GM18508 (cell line): Measurements from ENCODE around the gene DHX8.
"Not testable (repeated sequence)": the region's sequence is repeated elsewhere in the genome, so short reads cannot be mapped to it uniquely, and the experiment has no call there.

Source experiments
- ATAC-seq: cut with Tn5 transposase; IDR thresholded peaks from one replicate; pipeline ENCODE4 v1.9.1; 2021; ENCODE audit warnings: moderate number of reproducible peaks; ENCODE audit not compliant: insufficient read depth, unreplicated experiment

The DHX8 gene

GRCh38 chr17:43459878-43460277 lies 23.9 kb upstream of the DHX8 start:
- ATAC-seq: not testable (repeated sequence)

- no peak for ATAC-seq
Measured at GRCh38 chr17:43461185-43461584, 22.6 kb upstream of the DHX8 start.

DNA sequence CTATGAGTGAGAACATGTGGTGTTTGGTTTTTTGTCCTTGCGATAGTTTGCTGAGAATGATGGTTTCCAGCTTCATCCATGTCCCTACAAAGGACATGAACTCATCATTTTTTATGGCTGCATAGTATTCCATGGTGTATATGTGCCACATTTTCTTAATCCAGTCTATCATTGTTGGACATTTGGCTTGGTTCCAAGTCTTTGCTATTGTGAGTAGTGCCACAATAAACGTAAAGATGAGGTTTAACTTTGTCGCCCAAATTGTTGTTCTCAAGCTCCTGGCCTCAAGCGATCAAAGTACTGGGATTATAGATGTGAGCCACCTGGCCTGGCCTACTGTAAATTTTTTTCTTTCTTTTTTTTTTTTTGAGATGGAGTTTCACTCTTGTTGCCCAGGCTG lies 21.2 kb upstream of the DHX8 start:
- ATAC-seq: not testable (repeated sequence)

DNA sequence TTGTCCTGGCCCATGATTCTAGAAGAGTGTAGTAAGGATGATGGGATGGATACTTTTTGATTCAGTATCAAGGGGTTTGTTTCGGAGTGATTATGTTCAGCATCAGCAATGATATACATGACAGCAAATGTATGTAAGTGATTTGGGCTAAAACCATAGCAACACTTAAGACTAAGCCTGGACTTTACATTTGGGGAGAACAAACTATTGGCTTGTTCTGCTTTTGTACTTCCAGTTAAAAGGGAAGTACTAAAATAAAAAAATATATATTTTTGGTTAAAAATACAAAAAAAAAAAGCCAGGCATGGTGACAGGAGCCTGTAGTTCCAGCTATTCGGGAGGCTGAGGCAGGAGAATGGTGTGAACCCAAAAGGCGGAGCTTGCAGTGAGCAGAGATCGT lies 20.5 kb upstream of the DHX8 start:
- no peak for ATAC-seq

DNA sequence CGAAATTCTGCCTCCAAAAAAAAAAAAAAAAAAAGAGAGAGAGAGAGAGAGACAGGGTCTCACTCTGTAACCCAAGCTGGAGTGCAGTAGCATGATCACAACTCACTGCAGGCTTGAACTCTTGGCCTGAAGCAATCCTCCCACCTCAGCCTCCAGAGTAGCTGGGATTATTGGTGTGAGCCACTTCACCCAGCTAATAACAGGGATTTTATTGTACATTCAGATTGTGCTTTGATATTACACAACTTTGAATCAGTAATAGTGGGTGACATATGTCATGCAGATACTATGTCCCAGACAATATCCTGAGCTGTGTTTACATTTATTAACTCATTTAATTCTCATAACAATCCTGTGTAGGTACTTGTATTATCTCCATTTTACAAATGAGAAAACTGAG lies 19.7 kb upstream of the DHX8 start:
- ATAC-seq: no peak

- no peak for ATAC-seq
Measured at GRCh38 chr17:43465049-43465448, 18.7 kb upstream of the DHX8 start.

- ATAC-seq: no peak
Measured at GRCh38 chr17:43467981-43468581, 15.7 kb upstream of the DHX8 start.

DNA sequence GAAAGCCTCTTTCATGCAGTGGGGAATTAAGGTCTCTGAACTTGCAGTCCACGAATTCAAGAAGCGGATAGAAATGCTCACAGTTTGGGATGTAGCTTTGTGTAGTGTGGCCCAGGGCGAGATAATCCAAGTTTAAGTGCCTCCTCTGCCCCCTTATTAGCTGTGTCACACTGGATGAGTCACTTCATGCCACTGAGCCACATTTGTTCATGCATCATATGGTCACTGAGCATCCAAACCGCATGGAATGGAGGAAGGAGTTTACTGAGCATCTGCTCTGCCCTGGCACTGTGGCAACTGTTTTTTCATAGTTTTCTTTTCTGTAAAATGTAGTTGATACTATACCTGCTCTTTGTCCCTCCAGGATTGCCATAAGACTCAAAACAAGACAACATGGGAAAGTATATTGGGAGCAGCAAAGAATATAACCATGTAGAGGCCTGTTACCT lies 15.1 kb upstream of the DHX8 start:
- no peak for ATAC-seq

GRCh38 chr17:43469145-43469544 lies 14.6 kb upstream of the DHX8 start:
- ATAC-seq: no peak

GRCh38 chr17:43471585-43472160 lies 12.1 kb upstream of the DHX8 start:
- no peak for ATAC-seq

DNA sequence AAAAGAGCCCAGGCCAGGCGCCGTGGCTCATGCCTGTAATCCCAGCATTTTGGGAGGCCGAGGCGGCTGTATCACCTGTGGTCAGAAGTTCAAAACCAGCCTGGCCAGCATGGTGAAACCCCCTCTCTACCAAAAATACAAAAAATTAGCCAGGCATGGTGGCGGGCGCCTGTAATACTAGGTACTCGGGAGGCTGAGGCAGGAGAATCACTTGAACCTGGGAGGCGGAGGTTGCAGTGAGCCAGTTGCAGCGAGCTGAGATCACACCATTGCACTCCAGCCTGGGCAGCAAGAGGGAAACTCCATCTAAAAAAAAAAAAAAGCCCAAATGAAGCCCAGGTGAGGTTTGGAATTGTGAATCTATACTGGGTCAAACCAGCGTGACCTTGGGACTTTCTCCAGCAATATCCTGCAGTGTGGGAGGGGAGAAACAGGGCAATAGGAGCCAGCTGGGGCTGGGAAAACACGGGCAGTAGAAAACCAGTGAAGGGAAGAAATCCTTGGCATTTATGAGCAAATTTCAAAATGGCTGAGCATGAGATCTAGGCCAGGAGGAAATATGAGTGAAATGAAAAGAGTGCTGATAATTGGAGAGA lies 8.2 kb upstream of the DHX8 start:
- no peak for ATAC-seq

- ATAC-seq: not testable (repeated sequence)
Measured at GRCh38 chr17:43476306-43476705, 7.5 kb upstream of the DHX8 start.

DNA sequence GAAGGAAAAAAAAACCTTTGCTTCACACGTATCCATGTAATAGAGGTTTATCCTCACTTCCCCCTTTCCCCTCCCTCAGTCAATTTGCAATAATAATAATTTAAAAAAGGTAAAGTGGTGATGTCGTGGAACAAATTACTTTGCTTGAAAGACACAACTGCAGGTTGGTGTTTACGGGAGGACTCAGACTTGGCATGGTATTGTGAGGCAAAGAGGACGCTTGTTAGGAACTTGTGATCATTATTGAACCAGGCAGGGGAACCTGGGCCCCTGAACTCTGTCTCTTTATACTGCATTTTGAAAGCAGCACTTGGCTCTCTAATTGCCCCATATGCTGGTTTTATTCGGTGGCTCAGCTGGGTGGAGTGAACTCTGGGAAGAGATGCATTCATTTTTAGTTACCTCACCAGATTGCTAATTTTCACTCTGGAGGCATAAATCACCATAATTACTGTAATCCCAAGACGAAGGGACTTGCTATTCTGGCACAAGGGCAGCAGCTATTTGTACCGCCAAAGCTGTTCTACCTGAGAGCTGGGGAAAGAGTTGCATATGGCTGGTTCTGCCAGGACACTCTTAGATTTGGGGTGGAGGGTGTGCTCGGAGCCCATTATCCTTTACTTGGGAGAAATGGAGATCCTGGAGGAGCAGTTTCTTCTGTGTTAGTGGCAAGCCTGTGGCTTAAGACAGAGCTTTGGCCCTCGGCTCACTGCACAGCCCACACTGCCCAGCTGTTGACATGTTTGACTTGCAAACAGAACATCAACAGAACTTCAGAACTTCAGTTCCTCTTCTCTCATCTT lies 5.7 kb upstream of the DHX8 start:
- no peak for ATAC-seq

- ATAC-seq: no peak
Measured at GRCh38 chr17:43479948-43480347, 3.8 kb upstream of the DHX8 start.

DNA sequence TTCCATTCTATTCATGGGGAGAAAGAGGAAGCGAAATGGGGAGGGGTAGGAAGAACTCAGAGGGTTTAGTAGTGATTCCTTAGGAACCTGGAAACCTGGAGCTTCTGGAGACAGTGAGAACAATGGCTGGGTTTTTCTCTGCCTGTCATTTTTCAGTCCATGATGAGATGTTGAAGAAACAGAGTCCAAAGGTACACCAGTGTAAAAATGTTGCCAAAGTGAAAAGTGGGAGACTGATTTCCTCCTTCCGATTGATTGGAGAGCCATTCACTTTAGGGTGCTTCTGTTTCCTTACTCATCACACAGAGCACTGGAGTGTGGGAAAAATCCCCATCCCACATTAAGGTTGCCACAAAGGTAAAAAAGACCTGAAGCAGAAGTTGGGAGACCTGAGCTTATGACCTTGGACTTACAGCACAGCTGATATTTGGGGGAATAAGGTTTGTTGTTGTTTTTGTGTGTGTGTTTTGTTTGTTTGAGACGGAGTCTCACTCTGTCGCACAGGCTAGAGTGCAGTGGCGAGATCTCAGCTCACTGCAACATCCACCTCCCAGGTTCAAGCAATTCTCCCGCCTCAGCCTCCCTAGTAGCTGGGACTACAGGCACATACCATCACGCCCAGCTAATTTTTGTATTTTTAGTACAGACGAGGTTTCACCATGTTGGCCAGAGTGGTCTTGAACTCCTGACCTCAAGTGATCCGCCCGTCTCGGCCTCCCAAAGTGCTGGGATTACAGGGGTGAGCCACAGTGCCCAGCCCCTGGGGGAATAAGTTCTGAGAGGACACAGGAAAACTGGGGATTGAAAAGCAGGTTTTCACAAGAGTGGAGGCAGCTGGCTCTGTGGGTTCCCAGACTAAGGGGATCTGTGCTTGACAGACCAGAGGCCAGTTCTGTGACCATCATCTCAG lies 1.4 kb upstream of the DHX8 start:
- ATAC-seq: no peak

GRCh38 chr17:43490621-43491020 lies 6.8 kb downstream of the DHX8 start:
- ATAC-seq: no peak

DNA sequence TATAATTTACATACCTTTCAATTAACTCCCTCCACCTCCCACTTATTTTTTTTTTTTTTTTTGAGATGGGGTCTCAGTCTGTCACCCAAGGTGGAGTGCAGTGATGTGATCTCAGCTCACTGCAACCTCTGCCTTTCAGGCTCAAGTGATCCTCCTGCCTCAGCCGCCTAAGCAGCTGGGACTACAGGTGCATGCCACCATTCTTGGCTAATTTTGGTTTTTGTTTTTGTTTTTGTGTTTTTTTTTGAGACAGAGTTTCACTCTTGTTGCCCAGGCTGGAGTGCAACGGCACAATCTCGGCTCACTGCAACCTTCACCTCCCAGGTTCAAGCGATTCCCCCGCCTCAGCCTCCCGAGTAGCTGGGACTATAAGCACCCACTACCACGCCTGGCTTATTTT lies 25.7 kb downstream of the DHX8 start:
- ATAC-seq: not testable (repeated sequence)

DNA sequence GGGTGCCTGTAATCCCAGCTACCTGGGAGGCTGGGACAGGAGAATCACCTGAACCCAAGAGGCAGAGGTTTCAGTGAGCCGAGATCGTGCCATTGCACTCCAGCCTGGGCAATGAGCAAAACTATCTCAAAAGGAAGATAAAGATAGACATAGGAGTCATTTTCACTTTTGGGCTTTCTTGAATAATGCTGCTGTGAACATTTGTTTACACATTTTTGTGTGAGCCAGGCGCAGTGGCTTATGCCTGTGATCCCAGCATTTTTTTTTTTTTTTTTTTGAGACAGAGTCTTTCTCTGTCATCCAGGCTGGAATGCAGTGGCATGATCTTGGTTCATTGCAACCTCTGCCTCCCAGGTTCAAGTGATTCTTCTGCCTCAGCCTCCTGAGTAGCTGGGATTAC lies 27.4 kb downstream of the DHX8 start:
- not testable (repeated sequence) for ATAC-seq

DNA sequence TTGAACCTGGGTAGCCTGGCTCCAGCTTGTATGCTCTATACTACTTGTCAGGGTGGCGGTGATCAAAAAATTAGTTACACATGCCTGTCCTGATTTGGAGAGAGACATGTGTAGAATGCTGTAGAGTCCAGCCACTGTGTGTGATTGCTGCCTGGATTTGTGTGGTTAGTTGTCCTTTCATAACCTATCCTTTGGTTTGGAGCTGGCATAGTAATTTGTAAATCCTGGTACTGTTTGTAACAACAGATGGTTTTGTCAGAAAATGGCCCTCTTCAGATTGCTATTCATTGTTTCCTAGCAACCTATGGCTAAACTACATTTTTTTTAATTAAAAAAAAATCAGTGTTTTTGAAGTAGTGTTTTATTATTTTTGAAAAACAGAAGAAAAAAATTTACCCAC lies 31.9 kb downstream of the DHX8 start:
- no peak for ATAC-seq

GRCh38 chr17:43517161-43517560 lies 33.4 kb downstream of the DHX8 start:
- ATAC-seq: no peak
